Activated gamma-delta T cell (primary cell): ENCODE results near the gene RIC3.

Source experiments
- DNase-seq: peaks from one replicate; lab custom pipeline; 2025; lab: John Stamatoyannopoulos, UW

The RIC3 gene

GRCh38 chr11:8102965-8103364 lies 65.9 kb downstream of the RIC3 start:
- DNase-seq, result no peak

GRCh38 chr11:8102296-8102915 lies 66.4 kb downstream of the RIC3 start:
- DNase-seq, result no peak

- no peak for DNase-seq
These were observed 67.4 kb downstream of the RIC3 start for GRCh38 chr11:8101421-8101820.

GRCh38 chr11:8100605-8101004 lies 68.2 kb downstream of the RIC3 start:
- no peak for DNase-seq

- DNase-seq, result no peak
These were observed 68.7 kb downstream of the RIC3 start for GRCh38 chr11:8100158-8100557.

- DNase-seq, result no peak
These were observed 69.4 kb downstream of the RIC3 start for GRCh38 chr11:8099291-8099899.

GRCh38 chr11:8098879-8099278 lies 69.9 kb downstream of the RIC3 start:
- no peak for DNase-seq

- no peak for DNase-seq
These were observed 70.5 kb downstream of the RIC3 start for GRCh38 chr11:8098361-8098760.

GRCh38 chr11:8097926-8098325 lies 70.9 kb downstream of the RIC3 start:
- no peak for DNase-seq

- DNase-seq, result no peak
These were observed 71.4 kb downstream of the RIC3 start for GRCh38 chr11:8097468-8097867.

GRCh38 chr11:8097062-8097461 lies 71.8 kb downstream of the RIC3 start:
- no peak for DNase-seq

- DNase-seq, result no peak
These were observed 72.2 kb downstream of the RIC3 start for GRCh38 chr11:8096575-8096974.

- no peak for DNase-seq
These were observed 72.9 kb downstream of the RIC3 start for GRCh38 chr11:8095806-8096522.

- DNase-seq, result no peak
These were observed 73.5 kb downstream of the RIC3 start for GRCh38 chr11:8095371-8095770.

- DNase-seq, result no peak
These were observed 74.2 kb downstream of the RIC3 start for GRCh38 chr11:8094656-8095055.

- DNase-seq, result no peak
These were observed 74.8 kb downstream of the RIC3 start for GRCh38 chr11:8093931-8094575.

GRCh38 chr11:8092587-8093424 lies 76.0 kb downstream of the RIC3 start:
- no peak for DNase-seq

GRCh38 chr11:8091721-8092120 lies 77.1 kb downstream of the RIC3 start:
- no peak for DNase-seq

- DNase-seq, result no peak
These were observed 78.1 kb downstream of the RIC3 start for GRCh38 chr11:8090756-8091155.

- no peak for DNase-seq
These were observed 78.9 kb downstream of the RIC3 start for GRCh38 chr11:8089791-8090510.

- no peak for DNase-seq
These were observed 81.1 kb downstream of the RIC3 start for GRCh38 chr11:8087756-8088155.
